MM.1S (cell line): Measurements from ENCODE around the gene MME.
A peak's percentile ranks its signal among the peaks of the same experiment; 100 is the strongest.

Experiments used
- DNase-seq: peaks from one replicate; pipeline ENCODE4 v3.0.0-alpha.2; 2015
- H2AFZ ChIP-seq: fragments of 300-600 bp; sonication (generic); 2 replicates; pipeline ENCODE4 v1.6.0; 2016; ENCODE audit warnings: antibody characterized with exemption, low read length
- H3F3A ChIP-seq: fragments of 300-600 bp; sonication (generic); 2 replicates; pipeline ENCODE4 v1.6.1; 2016; ENCODE audit warnings: mild to moderate bottlenecking, antibody characterized with exemption, low read length, moderate library complexity, mixed read lengths; ENCODE audit not compliant: insufficient read depth
- H3K27ac ChIP-seq: fragments of 300-600 bp; sonication (generic); 2 replicates; pipeline ENCODE4 v1.5.1; 2016; ENCODE audit warnings: mild to moderate bottlenecking, low read length
- H3K27me3 ChIP-seq: fragments of 300-600 bp; sonication (generic); replicated peaks from 2 replicates; pipeline ENCODE4 v1.6.0; 2016; ENCODE audit warnings: low read length; ENCODE audit not compliant: insufficient read depth
- H3K36me3 ChIP-seq: fragments of 300-600 bp; sonication (generic); replicated peaks from 2 replicates; pipeline ENCODE4 v1.6.1; 2016; ENCODE audit warnings: mild to moderate bottlenecking, low read length, mixed read lengths; ENCODE audit not compliant: insufficient read depth
- H3K4me1 ChIP-seq: fragments of 300-600 bp; sonication (generic); 2 replicates; pipeline ENCODE4 v1.6.1; 2016; ENCODE audit warnings: low read length, mixed read lengths
- H3K4me2 ChIP-seq: fragments of 300-600 bp; sonication (generic); 2 replicates; pipeline ENCODE4 v1.6.0; 2016; ENCODE audit warnings: low read depth, low read length
- H3K4me3 ChIP-seq: fragments of 300-600 bp; sonication (generic); 2 replicates; pipeline ENCODE4 v1.5.1; 2016; ENCODE audit warnings: low read length, mixed read lengths
- H3K79me2 ChIP-seq: fragments of 300-600 bp; sonication (generic); 2 replicates; pipeline ENCODE4 v1.6.1; 2016; ENCODE audit warnings: mixed run types, low read length, mixed read lengths
- H3K9ac ChIP-seq: fragments of 300-600 bp; sonication (generic); 2 replicates; pipeline ENCODE4 v1.6.1; 2016; ENCODE audit warnings: low read length, mixed read lengths
- H3K9me2 ChIP-seq: fragments of 300-600 bp; sonication (generic); replicated peaks from 2 replicates; pipeline ENCODE4 v1.6.1; 2016; ENCODE audit warnings: mild to moderate bottlenecking, low read length, mixed read lengths; ENCODE audit not compliant: insufficient read depth
- H3K9me3 ChIP-seq: fragments of 300-600 bp; sonication (generic); replicated peaks from 2 replicates; pipeline ENCODE4 v1.6.1; 2016; ENCODE audit warnings: mild to moderate bottlenecking, low read length, mixed read lengths; ENCODE audit not compliant: insufficient read depth
- H4K20me1 ChIP-seq: fragments of 300-600 bp; sonication (generic); 2 replicates; pipeline ENCODE4 v1.6.1; 2016; ENCODE audit warnings: mild to moderate bottlenecking, low read length, moderate library complexity, mixed read lengths; ENCODE audit not compliant: insufficient read depth
- EZH2 ChIP-seq: fragments of 300-600 bp; sonication (generic); optimal IDR thresholded peaks from 2 replicates; pipeline ENCODE3; 2017; ENCODE audit warnings: low read depth, mild to moderate bottlenecking, antibody characterized with exemption, low read length, mixed read lengths
- EZH2phosphoT487 ChIP-seq: fragments of 300-600 bp; sonication (generic); IDR thresholded peaks from 2 replicates; pipeline ENCODE4 v1.6.1; 2018; ENCODE audit warnings: antibody characterized with exemption, low read length
- TF ChIP-seq, protein P1 (sequence below): fragments of 300-600 bp; sonication (generic); IDR thresholded peaks from 2 replicates; pipeline ENCODE4 v1.5.1; 2016; ENCODE audit warnings: antibody characterized with exemption, low read length, mixed read lengths

Gene MME

GRCh38 chr3:155093261-155093660, 13.1 kb downstream of the MME start:
- H3K9me2 ChIP-seq: no peaks in the 10 kb centered on the region
- H3K4me3 ChIP-seq: no peak overlapping the region
- no peaks in the 10 kb centered on the region for H3K4me1 ChIP-seq
- H2AFZ ChIP-seq: no peak overlapping the region
- H4K20me1 ChIP-seq: no peaks in the 10 kb centered on the region
- no peak overlapping the region for H3K27ac ChIP-seq
- H3K79me2 ChIP-seq: no peaks in the 10 kb centered on the region
- H3K9me3 ChIP-seq: no peaks in the 10 kb centered on the region
- no peak overlapping the region for H3K9ac ChIP-seq
- no peaks in the 10 kb centered on the region for H3K36me3 ChIP-seq
- peak; percentile 59 for DNase-seq
- H3K4me2 ChIP-seq: no peak overlapping the region
- H3F3A ChIP-seq: no peaks in the 10 kb centered on the region
- H3K27me3 ChIP-seq: no peaks in the 10 kb centered on the region
- TF ChIP-seq EZH2phosphoT487 (no peak), EZH2 (no peak)
- TF ChIP-seq, protein P1, sequence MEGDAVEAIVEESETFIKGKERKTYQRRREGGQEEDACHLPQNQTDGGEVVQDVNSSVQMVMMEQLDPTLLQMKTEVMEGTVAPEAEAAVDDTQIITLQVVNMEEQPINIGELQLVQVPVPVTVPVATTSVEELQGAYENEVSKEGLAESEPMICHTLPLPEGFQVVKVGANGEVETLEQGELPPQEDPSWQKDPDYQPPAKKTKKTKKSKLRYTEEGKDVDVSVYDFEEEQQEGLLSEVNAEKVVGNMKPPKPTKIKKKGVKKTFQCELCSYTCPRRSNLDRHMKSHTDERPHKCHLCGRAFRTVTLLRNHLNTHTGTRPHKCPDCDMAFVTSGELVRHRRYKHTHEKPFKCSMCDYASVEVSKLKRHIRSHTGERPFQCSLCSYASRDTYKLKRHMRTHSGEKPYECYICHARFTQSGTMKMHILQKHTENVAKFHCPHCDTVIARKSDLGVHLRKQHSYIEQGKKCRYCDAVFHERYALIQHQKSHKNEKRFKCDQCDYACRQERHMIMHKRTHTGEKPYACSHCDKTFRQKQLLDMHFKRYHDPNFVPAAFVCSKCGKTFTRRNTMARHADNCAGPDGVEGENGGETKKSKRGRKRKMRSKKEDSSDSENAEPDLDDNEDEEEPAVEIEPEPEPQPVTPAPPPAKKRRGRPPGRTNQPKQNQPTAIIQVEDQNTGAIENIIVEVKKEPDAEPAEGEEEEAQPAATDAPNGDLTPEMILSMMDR: no peak

- no peak overlapping the region for H2AFZ ChIP-seq
- H3K4me3 ChIP-seq: no peak overlapping the region
- H3K79me2 ChIP-seq: no peaks in the 10 kb centered on the region
- no peaks in the 10 kb centered on the region for H3K9me2 ChIP-seq
- no peaks in the 10 kb centered on the region for H3K9me3 ChIP-seq
- no peaks in the 10 kb centered on the region for H3K27me3 ChIP-seq
- no peak overlapping the region for H3K4me2 ChIP-seq
- no peaks in the 10 kb centered on the region for H3F3A ChIP-seq
- no peaks in the 10 kb centered on the region for H3K36me3 ChIP-seq
- no peak overlapping the region for H3K27ac ChIP-seq
- no peak for DNase-seq
- TF ChIP-seq, protein P1: no peak
- no peak for TF ChIP-seq EZH2
- TF ChIP-seq EZH2phosphoT487: no peak
- no peak overlapping the region for H3K9ac ChIP-seq
- no peaks in the 10 kb centered on the region for H3K4me1 ChIP-seq
- H4K20me1 ChIP-seq: no peaks in the 10 kb centered on the region
Observed at GRCh38 chr3:155096303-155097008, 16.3 kb downstream of the MME start.

GRCh38 chr3:155097009-155097349, 16.9 kb downstream of the MME start:
- H3K36me3 ChIP-seq: no peaks in the 10 kb centered on the region

More at GRCh38 chr3:155097009-155097349, 16.9 kb downstream of the MME start:
- Histone ChIP-seq H2AFZ (no peak overlapping the region), H3K4me3 (no peak overlapping the region), H3K79me2 (no peaks in the 10 kb centered on the region), H3F3A (no peaks in the 10 kb centered on the region), H3K9me2 (no peaks in the 10 kb centered on the region), H4K20me1 (no peaks in the 10 kb centered on the region), H3K9me3 (no peaks in the 10 kb centered on the region), H3K4me1 (no peaks in the 10 kb centered on the region), H3K27me3 (no peaks in the 10 kb centered on the region), H3K4me2 (no peak overlapping the region), H3K9ac (no peak overlapping the region), H3K27ac (no peak overlapping the region)
- TF ChIP-seq EZH2 (no peak), EZH2phosphoT487 (no peak)
- TF ChIP-seq, protein P1: no peak
- no peak for DNase-seq
